GM21360 (cell line): ENCODE measurements around the gene CCDC116.
"Not testable (repeated sequence)": the region's sequence is repeated elsewhere in the genome, so short reads cannot be mapped to it uniquely, and the experiment has no call there.

Source experiments
- ATAC-seq: cut with Tn5 transposase; IDR thresholded peaks from one replicate; pipeline ENCODE4 v1.9.1; 2021; ENCODE audit warnings: mild to moderate bottlenecking, moderate library complexity; ENCODE audit not compliant: unreplicated experiment

Gene CCDC116

GRCh38 chr22:21632237-21632895, at the start of gene CCDC116:
CCDC116 (plus strand) TSS chr22:21632760; CDS start chr22:21633182, 422 bp downstream.
- no peak for ATAC-seq

- no peak for ATAC-seq
These were observed 49.5 kb upstream of the CCDC116 start for GRCh38 chr22:21582801-21583740.

DNA sequence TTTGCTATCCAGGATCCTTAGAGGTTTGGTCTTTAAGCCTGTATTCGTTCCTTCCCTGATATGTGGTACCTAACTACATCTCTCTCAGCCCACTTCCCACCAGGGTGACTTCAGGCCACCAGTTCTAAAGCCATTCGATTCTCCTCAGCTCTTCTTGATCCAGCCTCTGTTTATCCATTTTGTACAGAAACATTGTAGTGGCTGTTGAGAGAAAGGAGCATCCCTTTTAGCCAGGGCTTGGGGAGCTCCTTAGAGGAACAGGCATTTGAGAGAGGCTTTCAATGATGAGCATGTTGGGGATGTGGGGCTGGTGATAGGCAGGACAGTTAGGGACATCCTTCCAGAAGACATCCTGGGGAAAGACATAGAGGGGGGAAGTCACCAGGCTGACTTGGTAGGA, 47.2 kb upstream of the CCDC116 start:
- ATAC-seq: no peak

DNA sequence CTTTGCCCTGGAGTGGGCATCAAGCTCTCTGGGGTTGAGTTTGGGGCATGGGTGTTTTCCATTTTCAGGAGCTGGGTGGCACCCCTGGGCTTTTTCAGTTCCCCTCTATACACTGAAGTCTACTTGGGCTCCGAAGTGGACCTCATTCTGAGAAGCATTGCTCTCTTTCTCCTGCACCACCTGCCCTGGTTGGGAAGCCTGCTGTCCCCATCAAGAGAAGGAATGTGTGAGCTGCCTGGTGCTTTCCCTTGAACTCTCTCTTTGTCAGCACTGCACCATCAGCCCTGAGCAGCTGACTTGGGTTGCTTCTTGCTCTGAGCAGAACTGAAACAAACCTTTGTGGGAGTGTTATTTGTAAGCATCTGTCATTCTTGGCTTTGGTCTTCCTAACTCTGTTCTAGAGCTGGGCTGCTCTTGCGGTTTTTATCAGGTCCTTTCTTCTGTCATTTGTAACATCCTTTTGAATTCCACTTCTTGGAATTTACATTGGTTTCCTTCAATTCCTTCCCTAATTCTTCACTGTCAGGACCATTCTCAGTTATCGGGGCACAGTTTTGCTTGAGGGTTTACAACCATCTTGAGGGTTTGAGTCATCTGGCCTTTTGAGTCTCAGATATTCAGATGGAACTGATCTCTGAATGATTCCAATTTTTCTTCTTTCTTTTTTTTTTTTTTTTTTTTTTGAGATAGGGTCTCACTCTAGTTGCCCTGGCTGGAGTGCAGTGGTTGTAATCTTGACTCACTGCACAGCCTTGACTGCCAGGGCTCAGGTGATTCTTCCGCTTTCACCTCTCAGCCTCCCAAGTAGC, 44.6 kb upstream of the CCDC116 start:
- no peak for ATAC-seq

- no peak for ATAC-seq
These were observed 43.2 kb upstream of the CCDC116 start for GRCh38 chr22:21589396-21589795.

DNA sequence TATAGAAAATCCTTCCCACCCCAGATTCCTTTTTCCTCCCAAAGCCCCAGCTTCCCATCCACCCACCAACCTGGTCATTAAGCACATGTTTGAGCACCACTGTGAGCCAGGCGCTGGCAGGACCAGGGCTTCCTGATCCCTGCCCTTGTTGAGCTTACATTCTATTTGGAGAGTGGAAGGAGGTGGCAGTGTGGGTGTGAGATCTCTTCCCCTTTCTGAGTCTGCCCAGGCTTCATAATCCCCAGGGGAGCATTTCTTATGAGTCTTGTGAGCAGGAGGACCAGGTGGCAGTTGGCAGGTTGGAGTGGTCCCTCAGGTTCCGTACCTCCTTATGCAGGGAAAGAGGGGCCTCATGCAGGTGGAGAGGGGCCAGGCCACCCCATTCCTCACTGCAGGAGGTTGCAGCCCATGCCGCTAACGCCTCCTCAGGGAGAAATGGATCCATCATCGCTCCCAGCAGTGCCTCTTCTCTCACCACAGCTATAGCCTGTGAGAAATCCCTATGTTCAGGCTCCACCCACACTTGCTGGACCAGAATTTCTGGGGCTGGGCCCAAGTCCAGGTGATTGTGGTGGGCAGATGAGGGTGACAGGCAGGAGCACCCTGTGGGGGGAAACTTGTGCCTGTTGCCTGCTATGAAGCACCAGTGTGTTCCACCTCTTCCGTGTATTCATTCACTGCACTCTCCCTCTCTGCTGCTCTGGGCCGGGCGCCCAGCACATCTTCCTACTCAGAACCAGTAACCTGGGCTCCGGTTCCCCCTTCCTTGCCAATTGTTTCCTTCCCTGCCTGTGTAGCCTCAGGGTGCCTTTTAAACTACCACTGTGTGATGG, 41.5 kb upstream of the CCDC116 start:
- ATAC-seq: no peak

DNA sequence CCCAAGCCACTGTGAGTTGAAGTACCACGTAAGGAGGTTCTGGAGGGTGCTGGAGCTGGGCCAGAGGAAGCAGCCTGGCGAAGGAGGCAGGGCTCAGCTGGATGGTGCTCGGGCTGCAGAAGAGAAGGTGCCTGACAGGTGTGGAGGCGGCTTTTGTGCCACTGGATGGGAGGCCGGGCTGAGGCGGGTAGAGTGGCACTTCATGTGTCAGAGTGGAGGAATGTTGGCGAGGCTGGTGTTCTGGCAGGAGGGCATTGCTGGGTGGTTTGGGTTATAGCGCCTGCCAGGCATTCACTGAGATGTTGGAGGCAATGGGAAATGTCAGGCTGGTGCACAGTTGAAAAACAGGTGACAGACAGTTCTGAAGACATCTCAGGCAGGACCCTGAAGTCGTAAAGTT, 40.9 kb upstream of the CCDC116 start:
- no peak for ATAC-seq

GRCh38 chr22:21592422-21592821, 40.1 kb upstream of the CCDC116 start:
- ATAC-seq: no peak

- ATAC-seq: no peak
These were observed 38.9 kb upstream of the CCDC116 start for GRCh38 chr22:21593406-21594232.

DNA sequence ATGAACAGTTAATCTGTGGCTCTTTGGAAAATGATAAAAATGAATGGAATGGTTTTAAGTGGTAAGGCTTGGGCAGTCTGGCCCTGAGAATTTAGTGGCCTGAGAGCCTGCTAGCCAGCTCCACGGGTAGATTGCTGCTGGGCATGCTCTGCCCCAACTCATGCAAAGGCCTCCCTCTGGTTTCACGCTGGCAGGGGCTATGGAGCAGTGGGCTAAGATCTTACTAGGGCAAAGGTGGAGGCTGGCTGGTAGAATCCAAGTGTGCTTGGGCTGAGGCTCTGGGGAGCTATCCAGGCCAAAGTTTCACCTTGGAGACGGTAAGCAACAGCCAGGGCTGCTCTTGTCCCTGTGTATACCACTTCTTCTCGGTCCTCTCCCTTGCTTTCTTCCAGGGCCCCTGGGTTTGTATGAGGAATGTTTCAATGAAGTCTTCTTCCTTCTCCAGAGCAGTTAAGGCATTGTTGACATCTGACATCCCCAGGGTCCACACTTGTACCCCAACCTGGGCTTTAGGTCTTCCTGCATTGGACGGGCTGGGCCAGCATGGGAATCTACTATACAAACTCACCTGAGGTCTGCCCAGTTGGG, 37.6 kb upstream of the CCDC116 start:
- ATAC-seq: no peak

- ATAC-seq: not testable (repeated sequence)
These were observed 36.0 kb upstream of the CCDC116 start for GRCh38 chr22:21596356-21597135.

- ATAC-seq: no peak
These were observed 34.3 kb upstream of the CCDC116 start for GRCh38 chr22:21598302-21598701.

GRCh38 chr22:21599053-21599893, 33.3 kb upstream of the CCDC116 start:
- ATAC-seq: no peak

DNA sequence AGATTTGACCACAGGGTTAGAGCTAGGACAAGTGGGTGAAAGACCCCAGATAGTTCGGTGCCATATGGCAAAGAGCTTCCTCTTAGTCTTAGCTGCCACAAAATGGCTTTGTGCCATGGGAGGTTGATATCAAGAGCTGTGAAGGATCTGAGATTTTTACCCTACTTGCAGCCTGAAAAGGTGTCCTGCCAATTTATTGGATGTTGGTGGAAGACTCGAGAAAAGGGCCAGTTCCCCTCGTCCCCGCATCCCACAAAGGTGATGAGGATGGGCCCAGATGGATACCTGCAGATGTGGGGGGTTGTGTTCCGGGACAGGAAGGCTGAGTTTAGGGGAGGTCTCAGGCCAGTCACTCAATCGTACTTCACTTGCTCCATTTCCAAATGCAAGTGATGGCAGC, 30.0 kb upstream of the CCDC116 start:
- ATAC-seq: no peak

DNA sequence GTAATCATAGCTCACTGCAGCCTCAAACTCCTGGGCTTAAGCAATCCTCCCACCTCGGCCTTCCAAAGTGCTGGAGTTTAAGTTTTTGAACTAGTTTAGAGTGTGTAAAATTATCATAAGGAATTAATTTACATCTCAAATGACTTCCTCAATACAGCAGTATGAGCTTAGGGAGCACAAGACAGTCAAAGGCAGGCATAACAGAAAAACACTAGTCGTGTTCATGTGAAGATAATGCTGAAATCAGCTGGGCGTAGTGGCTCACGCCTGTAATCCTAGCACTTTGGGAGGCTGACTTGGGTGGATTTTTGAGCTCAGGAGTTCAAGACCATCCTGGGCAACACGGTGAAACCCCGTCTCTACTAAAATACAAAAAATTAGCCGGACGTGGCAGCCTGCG, 28.6 kb upstream of the CCDC116 start:
- no peak for ATAC-seq

GRCh38 chr22:21605887-21606564, 26.5 kb upstream of the CCDC116 start:
- no peak for ATAC-seq

DNA sequence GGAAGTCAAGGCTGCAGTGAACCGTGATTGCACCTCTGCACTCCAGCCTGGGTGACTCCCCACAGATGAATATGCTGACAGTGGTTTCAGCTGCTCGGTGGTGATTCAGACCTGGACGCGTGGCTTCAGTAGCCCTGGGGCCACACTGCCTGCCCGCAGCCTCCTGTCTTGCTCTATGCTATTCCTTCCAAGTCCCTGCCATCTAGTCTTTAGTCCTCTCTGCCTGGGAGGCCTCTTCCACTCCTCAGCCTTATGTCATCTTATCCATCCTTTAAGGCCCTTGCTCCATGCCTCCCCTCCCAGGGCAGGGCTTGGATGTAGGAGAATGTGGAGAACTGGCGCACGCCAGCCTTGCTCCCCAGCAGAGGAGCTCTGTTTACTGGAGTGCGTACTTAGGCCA, 25.8 kb upstream of the CCDC116 start:
- ATAC-seq: no peak
